IMR-90 (cell line): Measurements from ENCODE around the gene LRP1B.

Experiments used
- BHLHE40 ChIP-seq: fragments of 150-350 bp; IDR thresholded peaks from 2 replicates; pipeline ENCODE4 v1.6.1; 2016; ENCODE audit warnings: mild to moderate bottlenecking, low read depth, low read length
- CEBPB ChIP-seq: IDR thresholded peaks from 2 replicates; pipeline ENCODE4 v1.6.1; 2012; ENCODE audit warnings: low read depth, low read length, improper control_type of control experiment
- CTCF ChIP-seq: conservative IDR thresholded peaks from 2 replicates; pipeline ENCODE4 v1.5.1; 2012; ENCODE audit warnings: mild to moderate bottlenecking, low read depth, low read length, improper control_type of control experiment
- ELK1 ChIP-seq: fragments of 150-350 bp; IDR thresholded peaks from 2 replicates; pipeline ENCODE4 v1.6.1; 2016; ENCODE audit warnings: low read depth, mild to moderate bottlenecking, low read length, moderate library complexity, borderline replicate concordance
- FOS ChIP-seq: fragments of 150-350 bp; IDR thresholded peaks from 2 replicates; pipeline ENCODE4 v1.6.1; 2016; ENCODE audit warnings: low read depth, low read length
- MAZ ChIP-seq: IDR thresholded peaks from 2 replicates; pipeline ENCODE4 v1.6.1; 2012; ENCODE audit warnings: low read depth, mild to moderate bottlenecking, low read length, improper control_type of control experiment, moderate library complexity, borderline replicate concordance
- MXI1 ChIP-seq: IDR thresholded peaks from 2 replicates; pipeline ENCODE4 v1.6.1; 2012; ENCODE audit warnings: low read depth, mild to moderate bottlenecking, low read length, moderate library complexity, borderline replicate concordance
- POLR2A ChIP-seq: IDR thresholded peaks from 2 replicates; pipeline ENCODE4 v1.6.1; 2012; ENCODE audit warnings: mild to moderate bottlenecking, low read depth, low read length
- RAD21 ChIP-seq: IDR thresholded peaks from 2 replicates; pipeline ENCODE4 v1.6.1; 2012; ENCODE audit warnings: low read length, improper control_type of control experiment
- RCOR1 ChIP-seq: IDR thresholded peaks from 2 replicates; pipeline ENCODE4 v1.6.1; 2012; ENCODE audit warnings: mild to moderate bottlenecking, low read length, improper control_type of control experiment; ENCODE audit not compliant: insufficient replicate concordance
- RFX5 ChIP-seq: IDR thresholded peaks from 2 replicates; pipeline ENCODE4 v1.8.0; 2012; ENCODE audit warnings: low read depth, mild to moderate bottlenecking, low read length, moderate library complexity
- SMC3 ChIP-seq: fragments of 150-350 bp; IDR thresholded peaks from 2 replicates; pipeline ENCODE4 v1.6.1; 2016; ENCODE audit warnings: low read depth, mild to moderate bottlenecking, antibody characterized with exemption, low read length, moderate library complexity

GRCh38 chr2:141928476-141928875 is 202.3 kb downstream of the LRP1B start:
- TF ChIP-seq CTCF = no peak
- no peak for TF ChIP-seq MXI1
- TF ChIP-seq RFX5 = no peak
- TF ChIP-seq BHLHE40 = no peak
- TF ChIP-seq RCOR1 = no peak
- TF ChIP-seq SMC3 = no peak
- TF ChIP-seq RAD21 = no peak
- TF ChIP-seq MAZ = no peak
- no peak for TF ChIP-seq ELK1
- no peak for TF ChIP-seq CEBPB
- TF ChIP-seq FOS = no peak
- no peak for TF ChIP-seq POLR2A
